C4-2B (cell line): ENCODE data around the gene CHRNA9.

ENCODE experiments used
- H3K27ac ChIP-seq: fragments of 450-650 bp; 2 replicates; pipeline ENCODE4 v1.5.1; 2017
- CTCF ChIP-seq: fragments of 450-650 bp; conservative IDR thresholded peaks from 2 replicates; pipeline ENCODE4 v1.5.1; 2017; ENCODE audit warnings: mild to moderate bottlenecking
- ZFX ChIP-seq: fragments of 450-650 bp; IDR thresholded peaks from 2 replicates; pipeline ENCODE4 v1.6.1; 2017

CHRNA9 gene

DNA sequence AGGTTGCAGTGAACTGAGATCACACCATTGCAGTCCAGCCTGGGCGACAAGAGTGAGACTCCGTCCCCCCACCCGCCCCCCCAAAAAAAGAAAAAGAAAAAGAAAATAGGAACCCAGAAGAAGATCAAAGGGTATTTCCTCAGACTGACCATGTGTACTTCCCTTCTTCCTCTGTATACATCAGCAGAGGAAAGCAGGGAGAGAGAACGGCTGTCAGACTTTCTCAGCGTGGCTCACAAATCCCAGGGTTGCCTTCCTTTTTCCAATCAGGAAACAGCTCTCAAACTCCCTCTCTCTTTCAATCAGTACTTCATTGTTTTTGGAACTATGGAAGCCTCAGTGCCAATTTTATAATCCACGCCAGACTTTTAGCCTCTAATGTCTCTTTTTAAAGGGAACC, 59.1 kb downstream of the CHRNA9 start:
- TF ChIP-seq CTCF (no peak), ZFX (no peak)
- H3K27ac ChIP-seq, result peak overlapping the region; percentile 73

DNA sequence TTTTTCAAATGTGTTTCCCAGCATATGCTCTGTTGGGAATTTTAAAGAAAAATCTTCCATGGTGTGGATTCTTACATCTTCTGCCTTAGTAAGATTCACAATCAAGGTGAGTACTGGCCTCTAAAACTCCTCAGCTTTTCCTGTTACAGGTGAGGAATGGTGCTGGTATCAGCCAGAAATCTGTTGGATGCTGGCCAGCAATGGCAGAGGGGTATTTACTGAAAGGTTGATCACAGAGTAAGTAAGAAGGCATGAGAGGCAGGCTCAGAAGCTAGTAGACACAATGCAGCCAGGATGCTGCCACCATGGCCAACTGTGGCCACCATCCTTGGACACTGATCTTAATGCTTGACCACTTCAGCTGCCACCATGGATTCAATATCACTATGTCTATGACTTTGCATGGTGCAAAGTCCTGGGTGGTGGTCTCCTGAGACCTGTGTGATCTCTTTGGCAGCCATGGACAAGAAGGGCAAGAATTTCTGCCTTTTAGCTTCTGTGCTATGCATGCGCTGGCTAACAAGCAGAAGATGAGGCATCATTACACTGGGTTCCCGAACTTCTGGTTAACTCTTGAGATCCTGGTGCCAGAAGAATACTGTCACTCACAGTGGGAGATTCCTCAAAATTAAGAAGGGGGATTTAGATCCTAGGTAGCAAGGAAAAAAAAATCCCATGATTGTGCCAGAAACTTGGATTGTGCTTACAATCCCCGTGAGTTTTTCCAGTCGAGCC, 60.2 kb downstream of the CHRNA9 start:
- H3K27ac ChIP-seq, result peak overlapping the region; percentile 73
- TF ChIP-seq ZFX (no peak), CTCF (no peak)

DNA sequence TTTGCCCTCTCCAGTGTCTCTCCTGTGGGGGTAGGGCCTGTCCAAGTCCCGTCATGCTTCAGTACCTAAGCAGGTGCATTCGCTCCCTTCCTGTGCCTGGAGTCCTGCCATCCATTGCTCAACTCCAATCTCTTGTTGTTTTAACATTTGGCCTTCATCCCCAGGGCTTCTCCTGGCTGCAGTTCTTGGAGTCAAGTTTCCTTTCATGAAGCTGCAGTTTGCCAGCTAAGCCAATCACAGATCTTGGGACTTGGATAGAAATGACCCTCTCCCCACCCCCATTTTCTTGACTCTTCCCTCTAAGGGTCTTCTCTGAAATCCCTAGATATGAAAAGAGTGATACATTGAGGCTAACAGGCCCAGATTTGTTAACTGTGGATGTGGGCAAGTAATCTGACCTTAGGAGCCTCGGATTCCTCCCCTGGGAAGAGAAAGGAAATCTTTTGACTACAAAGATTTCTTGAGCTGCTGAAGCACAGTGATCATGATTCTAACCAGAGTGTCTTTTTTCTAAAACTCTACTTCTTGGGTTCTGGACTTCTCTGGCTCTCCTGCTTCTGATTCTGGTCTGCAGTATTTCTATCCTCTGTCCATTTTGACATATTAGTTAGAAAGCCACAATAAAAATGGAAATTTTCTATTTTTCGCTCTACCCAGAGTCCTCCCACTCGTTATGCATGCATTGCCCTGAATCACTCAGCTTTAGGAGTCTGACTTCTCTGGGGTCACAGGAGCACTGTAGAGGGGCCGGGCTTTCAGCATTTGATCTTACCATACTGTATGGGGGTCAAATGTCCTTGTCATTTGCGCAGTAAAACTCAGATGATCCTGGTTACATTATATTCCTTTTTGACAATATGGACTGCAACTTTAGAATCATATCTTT, 61.0 kb downstream of the CHRNA9 start:
- peak overlapping the region; percentile 73 for H3K27ac ChIP-seq
- TF ChIP-seq CTCF (no peak), ZFX (no peak)

DNA sequence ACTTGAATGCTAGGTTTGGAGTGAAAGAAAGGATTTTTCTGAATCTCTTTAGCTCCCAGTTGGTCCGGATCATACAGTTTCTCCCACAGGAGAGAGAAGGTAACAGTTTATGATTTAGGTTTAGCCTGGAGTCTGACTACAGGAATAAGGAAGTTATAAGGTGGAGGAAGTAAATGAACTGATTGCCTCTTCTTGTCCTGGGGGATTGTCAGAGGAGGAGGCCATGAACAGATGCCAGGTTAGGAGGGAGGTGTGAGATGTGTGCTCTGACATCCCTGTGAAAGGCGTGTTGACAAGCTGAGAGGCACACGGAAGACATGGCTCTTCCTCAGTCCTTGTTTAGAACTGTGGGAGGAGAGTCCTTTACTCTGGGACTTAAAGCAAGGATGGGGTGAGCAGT, 64.4 kb downstream of the CHRNA9 start:
- TF ChIP-seq ZFX (no peak), CTCF (no peak)
- no peak overlapping the region for H3K27ac ChIP-seq

- H3K27ac ChIP-seq, result no peak overlapping the region
- TF ChIP-seq CTCF (no peak), ZFX (no peak)
These were observed 66.0 kb downstream of the CHRNA9 start for GRCh38 chr4:40401096-40401495.

DNA sequence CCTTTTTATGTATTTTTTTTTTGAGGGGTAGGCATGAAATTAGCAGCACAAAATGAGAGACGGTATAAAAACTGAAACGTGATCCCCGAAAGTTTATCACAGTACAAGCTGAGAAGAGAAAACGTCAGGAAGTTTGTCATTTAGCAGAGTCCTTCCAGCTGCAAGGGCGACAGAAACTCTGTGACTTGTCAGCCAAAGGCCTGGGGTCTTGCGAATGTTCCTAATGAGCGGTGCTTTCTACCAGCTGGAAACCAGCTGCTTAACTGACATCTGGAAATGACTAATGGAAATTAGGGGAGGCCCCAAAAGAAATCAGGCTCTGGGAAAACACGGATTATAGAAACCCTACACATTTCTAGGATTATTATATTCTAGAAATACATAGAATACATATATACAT, 66.5 kb downstream of the CHRNA9 start:
- no peak for TF ChIP-seq ZFX
- TF ChIP-seq CTCF, result no peak

DNA sequence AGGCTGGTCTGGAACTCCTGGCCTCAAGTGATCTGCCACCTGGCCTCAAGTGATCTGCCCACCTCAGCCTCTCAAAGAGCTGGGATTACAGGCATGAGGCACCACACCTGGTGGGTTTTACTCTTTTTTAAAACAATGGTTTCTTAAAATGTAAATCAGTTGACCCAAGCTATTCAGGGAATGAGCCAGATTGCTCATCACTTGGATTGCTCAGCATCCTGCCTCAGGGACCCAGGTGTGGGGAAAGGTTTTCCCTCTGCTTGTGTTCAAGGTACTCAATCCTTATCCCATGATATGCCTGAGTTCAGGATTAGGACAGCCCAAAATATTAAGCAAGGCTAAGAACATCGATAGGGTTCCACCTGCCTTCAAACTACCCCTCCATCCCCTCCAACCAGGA, 67.4 kb downstream of the CHRNA9 start:
- H3K27ac ChIP-seq, result no peak overlapping the region
- TF ChIP-seq CTCF (no peak), ZFX (no peak)

More for the DNA sequence above, 66.5 kb downstream of the CHRNA9 start:
- H3K27ac ChIP-seq, result no peak overlapping the region
